Stimulated activated CD4-positive, alpha-beta T cell treated with anti-CD3 and anti-CD28 coated beads, Interleukin-15, amount 100 ng/mL, for 1 hour (primary cell): Measurements from ENCODE around the gene CRISP3.

Experiments used
- DNase-seq, 2 donors: peaks; one replicate each; pipeline ENCODE4 v3.0.0-alpha.2; 2020; ENCODE audit warnings: low read depth in 1 of 2, low spot score in 1 of 2

The CRISP3 gene

DNA sequence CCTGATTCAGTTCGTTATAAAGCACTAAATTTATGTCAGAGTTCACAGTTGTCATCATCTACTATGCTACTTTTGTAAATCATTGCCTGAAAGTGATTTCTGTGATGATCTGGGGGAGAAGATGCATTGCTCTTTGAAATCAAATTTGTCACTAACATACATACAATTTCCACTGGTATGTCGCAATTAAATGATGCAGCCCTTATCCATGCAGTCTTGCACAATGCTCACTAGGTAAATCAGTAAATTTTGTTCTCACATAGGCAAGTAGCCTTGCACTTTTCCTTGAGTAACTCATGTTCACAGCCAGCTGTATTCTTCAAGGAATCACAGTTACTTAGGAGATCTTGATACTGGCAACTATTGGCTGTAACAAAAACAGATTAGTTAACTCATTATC is 51.7 kb downstream of the CRISP3 start:
- DNase-seq = no peak
